SK-N-SH treated with all-trans-retinoic acid at 6 μM for 48 hours (cell line): Measurements from ENCODE around the gene NPR1.

Experiments
- ARNTL ChIP-seq: fragments of 450-650 bp; formaldehyde crosslinking; IDR thresholded peaks from 2 replicates; pipeline ENCODE4 v1.5.0; 2020; ENCODE audit warnings: low read depth, mild to moderate bottlenecking, moderate library complexity, borderline replicate concordance
- CSDC2 ChIP-seq: fragments of 250-450 bp; sonication (Bioruptor Pico); IDR thresholded peaks from 2 replicates; pipeline ENCODE4 v1.5.0; 2020; ENCODE audit warnings: mild to moderate bottlenecking, moderate library complexity
- OSR1 ChIP-seq: fragments of 250-450 bp; sonication (Bioruptor Pico); IDR thresholded peaks from 2 replicates; pipeline ENCODE4 v1.8.0; 2022; ENCODE audit warnings: moderate library complexity, mild to moderate bottlenecking, inconsistent platforms
- RARB ChIP-seq: fragments of 250-450 bp; sonication (Bioruptor Pico); IDR thresholded peaks from 2 replicates; pipeline ENCODE4 v1.8.0; 2021; ENCODE audit warnings: mild to moderate bottlenecking, moderate library complexity
- SNAI2 ChIP-seq: fragments of 250-450 bp; sonication (Bioruptor Pico); IDR thresholded peaks from 2 replicates; pipeline ENCODE4 v1.5.0; 2020; ENCODE audit warnings: mild to moderate bottlenecking, moderate library complexity
- TF ChIP-seq, protein P1 (sequence below): fragments of 250-450 bp; sonication (Bioruptor Pico); IDR thresholded peaks from 2 replicates; pipeline ENCODE4 v1.5.0; 2020; ENCODE audit warnings: mild to moderate bottlenecking, moderate library complexity

DNA sequence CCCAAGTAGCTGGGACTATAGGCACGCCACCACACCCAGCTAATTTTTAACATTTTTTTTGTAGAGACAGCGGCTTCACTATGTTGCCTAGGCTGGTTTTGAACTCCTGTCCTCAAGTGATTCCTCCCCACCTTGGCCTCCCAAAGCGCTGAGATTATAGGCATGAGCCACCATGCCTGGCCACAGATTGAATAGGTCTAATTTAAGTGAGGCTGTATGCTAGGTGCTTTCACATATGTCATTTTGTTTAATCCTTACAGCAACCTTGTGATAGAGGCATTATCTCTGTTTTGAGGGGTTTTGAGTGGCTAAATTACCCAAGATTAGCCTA is 56.6 kb downstream of the NPR1 start:
- TF ChIP-seq ARNTL (no peak), SNAI2 (CRISPR knock-in tag) (no peak), CSDC2 (CRISPR knock-in tag) (no peak), RARB (CRISPR knock-in tag) (no peak), OSR1 (CRISPR knock-in tag) (no peak)
- TF ChIP-seq, protein P1, sequence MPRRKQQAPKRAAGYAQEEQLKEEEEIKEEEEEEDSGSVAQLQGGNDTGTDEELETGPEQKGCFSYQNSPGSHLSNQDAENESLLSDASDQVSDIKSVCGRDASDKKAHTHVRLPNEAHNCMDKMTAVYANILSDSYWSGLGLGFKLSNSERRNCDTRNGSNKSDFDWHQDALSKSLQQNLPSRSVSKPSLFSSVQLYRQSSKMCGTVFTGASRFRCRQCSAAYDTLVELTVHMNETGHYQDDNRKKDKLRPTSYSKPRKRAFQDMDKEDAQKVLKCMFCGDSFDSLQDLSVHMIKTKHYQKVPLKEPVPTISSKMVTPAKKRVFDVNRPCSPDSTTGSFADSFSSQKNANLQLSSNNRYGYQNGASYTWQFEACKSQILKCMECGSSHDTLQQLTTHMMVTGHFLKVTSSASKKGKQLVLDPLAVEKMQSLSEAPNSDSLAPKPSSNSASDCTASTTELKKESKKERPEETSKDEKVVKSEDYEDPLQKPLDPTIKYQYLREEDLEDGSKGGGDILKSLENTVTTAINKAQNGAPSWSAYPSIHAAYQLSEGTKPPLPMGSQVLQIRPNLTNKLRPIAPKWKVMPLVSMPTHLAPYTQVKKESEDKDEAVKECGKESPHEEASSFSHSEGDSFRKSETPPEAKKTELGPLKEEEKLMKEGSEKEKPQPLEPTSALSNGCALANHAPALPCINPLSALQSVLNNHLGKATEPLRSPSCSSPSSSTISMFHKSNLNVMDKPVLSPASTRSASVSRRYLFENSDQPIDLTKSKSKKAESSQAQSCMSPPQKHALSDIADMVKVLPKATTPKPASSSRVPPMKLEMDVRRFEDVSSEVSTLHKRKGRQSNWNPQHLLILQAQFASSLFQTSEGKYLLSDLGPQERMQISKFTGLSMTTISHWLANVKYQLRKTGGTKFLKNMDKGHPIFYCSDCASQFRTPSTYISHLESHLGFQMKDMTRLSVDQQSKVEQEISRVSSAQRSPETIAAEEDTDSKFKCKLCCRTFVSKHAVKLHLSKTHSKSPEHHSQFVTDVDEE (CRISPR knock-in tag): no peak
